ENCODE results near the gene FXYD7. TPM values are rescaled to one million over a fixed set of nuclear protein-coding genes. Genes with fewer than 3 reads are reported as not detected.

Gene FXYD7
- total RNA-seq, 4 donors from 2014 or later = 1.3 TPM; not detected in 3

GRCh38 chr19:35167251-35168119 is 24.4 kb downstream of the FXYD7 start:
- WGBS, 2 donors = 48 to 56% methylated on average over 5 of the region's 5 CpGs
- no peak overlapping the region for H3K4me3 ChIP-seq (ENCODE audit: low read depth, poor library complexity, severe bottlenecking)
- TF ChIP-seq POLR2A (IDR thresholded peaks at IDR 0.05) (no peak), CTCF (IDR thresholded peaks at IDR 0.05) (no peak)
- peak in 1 of 2 donors; percentile 66 for DNase-seq (ENCODE audit: low spot score in 2 of 2)
- intact Hi-C loops (cut with DNase I; ENCODE audit: low total_unique reads) = no loop called here

GRCh38 chr19:35168196-35168595 is 25.1 kb downstream of the FXYD7 start:
- peak in 1 of 2 donors; percentile 86 for DNase-seq (ENCODE audit: low spot score in 2 of 2)
- H3K4me3 ChIP-seq (ENCODE audit: low read depth, poor library complexity, severe bottlenecking) = no peak overlapping the region
- TF ChIP-seq CTCF (IDR thresholded peaks at IDR 0.05) (no peak), POLR2A (IDR thresholded peaks at IDR 0.05) (no peak)
- 43 to 56% methylated on average over 3 of the region's 3 CpGs for WGBS, 2 donors
- intact Hi-C loops (cut with DNase I; ENCODE audit: low total_unique reads) = no loop called here

DNA sequence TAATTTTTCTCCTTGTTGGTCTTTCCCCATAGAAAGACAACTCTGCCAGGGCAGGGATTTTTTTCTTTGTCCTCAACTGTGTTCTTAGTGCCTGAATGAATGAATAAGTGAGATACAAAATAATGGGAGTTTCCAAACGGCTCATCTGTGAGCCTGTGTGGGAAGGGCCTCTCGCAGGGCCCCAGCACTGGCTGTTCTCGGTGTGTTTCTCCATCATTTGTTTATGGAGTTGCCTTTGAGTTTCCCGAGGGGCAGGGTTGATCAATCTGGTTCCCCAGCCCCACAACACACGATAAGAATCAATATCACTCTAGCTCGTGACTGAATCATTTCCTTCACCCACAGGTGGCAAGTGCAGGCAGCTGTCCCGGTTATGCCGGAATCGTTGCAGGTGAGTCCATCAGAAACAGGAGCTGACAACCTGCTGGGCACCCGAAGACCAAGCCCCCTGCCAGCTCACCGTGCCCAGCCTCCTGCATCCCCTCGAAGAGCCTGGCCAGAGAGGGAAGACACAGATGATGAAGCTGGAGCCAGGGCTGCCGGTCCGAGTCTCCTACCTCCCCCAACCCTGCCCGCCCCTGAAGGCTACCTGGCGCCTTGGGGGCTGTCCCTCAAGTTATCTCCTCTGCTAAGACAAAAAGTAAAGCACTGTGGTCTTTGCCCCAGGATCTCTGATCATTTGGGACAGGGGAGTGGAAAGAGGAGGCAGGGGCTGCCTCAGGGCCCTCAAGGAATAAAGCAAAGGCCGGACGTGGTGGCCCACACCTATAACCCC is 26.4 kb downstream of the FXYD7 start:
- intact Hi-C loops (cut with DNase I; ENCODE audit: low total_unique reads) = no loop called here
- 58 to 72% methylated on average over 17 to 18 of the region's 18 CpGs for WGBS, 2 donors
- TF ChIP-seq CTCF (IDR thresholded peaks at IDR 0.05) (no peak), POLR2A (IDR thresholded peaks at IDR 0.05) (no peak)
- peak in 1 of 2 donors; percentile 82 for DNase-seq (ENCODE audit: low spot score in 2 of 2)
- H3K4me3 ChIP-seq (ENCODE audit: low read depth, poor library complexity, severe bottlenecking) = no peak overlapping the region

GRCh38 chr19:35170359-35171061 is 27.5 kb downstream of the FXYD7 start:
- TF ChIP-seq CTCF (IDR thresholded peaks at IDR 0.05) (no peak), POLR2A (IDR thresholded peaks at IDR 0.05) (no peak)

DNA sequence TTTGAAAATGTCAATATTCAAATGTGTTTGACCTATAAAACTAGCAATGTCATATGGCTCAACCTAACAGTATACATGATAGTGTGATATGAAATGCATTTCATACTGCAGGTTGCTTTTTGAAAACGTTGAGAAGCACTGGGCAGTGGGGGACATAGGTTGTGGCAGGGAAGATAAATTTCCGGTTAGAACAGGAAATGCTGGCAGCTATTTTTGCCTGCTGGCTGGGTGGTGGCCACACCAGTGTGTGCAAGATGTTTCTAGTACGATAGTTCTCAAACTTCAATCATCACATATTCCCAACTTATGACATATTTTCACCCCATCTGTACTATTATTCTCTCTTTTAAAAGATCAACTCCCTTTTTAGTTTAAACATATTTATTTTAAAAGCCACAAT is 28.7 kb downstream of the FXYD7 start:
- no peak overlapping the region for H3K4me3 ChIP-seq (ENCODE audit: low read depth, poor library complexity, severe bottlenecking)
- TF ChIP-seq POLR2A (IDR thresholded peaks at IDR 0.05) = no peak
- no peak for TF ChIP-seq CTCF (IDR thresholded peaks at IDR 0.05)
- WGBS, 2 donors = 21 to 33% methylated on average over 3 of the region's 3 CpGs
- DNase-seq (ENCODE audit: low spot score in 2 of 2) = no peak
- intact Hi-C loops (cut with DNase I; ENCODE audit: low total_unique reads) = no loop called here

More at GRCh38 chr19:35170359-35171061, 27.5 kb downstream of the FXYD7 start:
- WGBS, 2 donors = 69 to 79% methylated on average over 6 to 7 of the region's 7 CpGs
- DNase-seq (ENCODE audit: low spot score in 2 of 2) = peak in 1 of 2 donors; percentile 81
- intact Hi-C loops (cut with DNase I; ENCODE audit: low total_unique reads) = no loop called here
- H3K4me3 ChIP-seq (ENCODE audit: low read depth, poor library complexity, severe bottlenecking) = no peak overlapping the region

All from lower leg skin (tissue), 4 donors.